ENCODE measurements around the gene JPT1.

DNA sequence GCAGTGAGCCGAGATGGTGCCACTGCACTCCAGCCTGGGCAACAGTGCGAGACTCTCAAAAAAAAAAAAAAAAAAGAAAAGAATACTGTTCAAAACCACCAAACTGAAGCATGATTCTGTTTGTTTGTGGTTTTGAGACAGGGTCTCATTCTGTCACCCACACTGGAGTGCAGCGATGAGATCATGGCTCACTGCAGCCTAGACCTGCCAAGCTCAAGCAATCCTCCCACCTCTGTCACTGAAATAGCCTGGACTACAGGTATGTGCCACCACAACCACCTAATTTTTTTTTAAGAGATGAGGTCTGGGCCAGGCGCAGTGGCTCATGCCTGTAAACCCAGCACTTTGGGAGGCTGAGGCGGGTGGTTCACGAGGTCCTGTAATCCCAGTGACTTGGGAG, 24.1 kb upstream of the JPT1 start:
- TF ChIP-seq, protein P1, sequence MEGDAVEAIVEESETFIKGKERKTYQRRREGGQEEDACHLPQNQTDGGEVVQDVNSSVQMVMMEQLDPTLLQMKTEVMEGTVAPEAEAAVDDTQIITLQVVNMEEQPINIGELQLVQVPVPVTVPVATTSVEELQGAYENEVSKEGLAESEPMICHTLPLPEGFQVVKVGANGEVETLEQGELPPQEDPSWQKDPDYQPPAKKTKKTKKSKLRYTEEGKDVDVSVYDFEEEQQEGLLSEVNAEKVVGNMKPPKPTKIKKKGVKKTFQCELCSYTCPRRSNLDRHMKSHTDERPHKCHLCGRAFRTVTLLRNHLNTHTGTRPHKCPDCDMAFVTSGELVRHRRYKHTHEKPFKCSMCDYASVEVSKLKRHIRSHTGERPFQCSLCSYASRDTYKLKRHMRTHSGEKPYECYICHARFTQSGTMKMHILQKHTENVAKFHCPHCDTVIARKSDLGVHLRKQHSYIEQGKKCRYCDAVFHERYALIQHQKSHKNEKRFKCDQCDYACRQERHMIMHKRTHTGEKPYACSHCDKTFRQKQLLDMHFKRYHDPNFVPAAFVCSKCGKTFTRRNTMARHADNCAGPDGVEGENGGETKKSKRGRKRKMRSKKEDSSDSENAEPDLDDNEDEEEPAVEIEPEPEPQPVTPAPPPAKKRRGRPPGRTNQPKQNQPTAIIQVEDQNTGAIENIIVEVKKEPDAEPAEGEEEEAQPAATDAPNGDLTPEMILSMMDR (IDR thresholded peaks at IDR 0.05) = no peak
- no peak for TF ChIP-seq POLR2A (IDR thresholded peaks at IDR 0.05)
- no peak for TF ChIP-seq POLR2AphosphoS5 (IDR thresholded peaks at IDR 0.05)

Data from stomach (tissue), 4 donors.